ENCODE measurements around the gene MGA. TPM values are rescaled to one million over a fixed set of nuclear protein-coding genes. Genes with fewer than 3 reads are reported as not detected.

The MGA gene
- total RNA-seq, 4 donors from 2014 or later, result 54.8 to 156 (median 114) TPM

GRCh38 chr15:41655716-41656115 is 4.5 kb upstream of the MGA start:
- H3K9me3 ChIP-seq, result no peaks in the 10 kb centered on the region
- H3K27ac ChIP-seq, result no peak overlapping the region
- no peaks in the 10 kb centered on the region for H3K36me3 ChIP-seq
- intact Hi-C loops (cut with DNase I; ENCODE audit: low total_unique reads), result no loop called here
- H3K4me1 ChIP-seq, result no peaks in the 10 kb centered on the region
- H3K27me3 ChIP-seq, result no peaks in the 10 kb centered on the region
- DNase-seq, result no peak
- TF ChIP-seq, protein P1, sequence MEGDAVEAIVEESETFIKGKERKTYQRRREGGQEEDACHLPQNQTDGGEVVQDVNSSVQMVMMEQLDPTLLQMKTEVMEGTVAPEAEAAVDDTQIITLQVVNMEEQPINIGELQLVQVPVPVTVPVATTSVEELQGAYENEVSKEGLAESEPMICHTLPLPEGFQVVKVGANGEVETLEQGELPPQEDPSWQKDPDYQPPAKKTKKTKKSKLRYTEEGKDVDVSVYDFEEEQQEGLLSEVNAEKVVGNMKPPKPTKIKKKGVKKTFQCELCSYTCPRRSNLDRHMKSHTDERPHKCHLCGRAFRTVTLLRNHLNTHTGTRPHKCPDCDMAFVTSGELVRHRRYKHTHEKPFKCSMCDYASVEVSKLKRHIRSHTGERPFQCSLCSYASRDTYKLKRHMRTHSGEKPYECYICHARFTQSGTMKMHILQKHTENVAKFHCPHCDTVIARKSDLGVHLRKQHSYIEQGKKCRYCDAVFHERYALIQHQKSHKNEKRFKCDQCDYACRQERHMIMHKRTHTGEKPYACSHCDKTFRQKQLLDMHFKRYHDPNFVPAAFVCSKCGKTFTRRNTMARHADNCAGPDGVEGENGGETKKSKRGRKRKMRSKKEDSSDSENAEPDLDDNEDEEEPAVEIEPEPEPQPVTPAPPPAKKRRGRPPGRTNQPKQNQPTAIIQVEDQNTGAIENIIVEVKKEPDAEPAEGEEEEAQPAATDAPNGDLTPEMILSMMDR (IDR thresholded peaks at IDR 0.05), result no peak
- TF ChIP-seq POLR2A (IDR thresholded peaks at IDR 0.05), result no peak
- H3K4me3 ChIP-seq, result no peak overlapping the region

DNA sequence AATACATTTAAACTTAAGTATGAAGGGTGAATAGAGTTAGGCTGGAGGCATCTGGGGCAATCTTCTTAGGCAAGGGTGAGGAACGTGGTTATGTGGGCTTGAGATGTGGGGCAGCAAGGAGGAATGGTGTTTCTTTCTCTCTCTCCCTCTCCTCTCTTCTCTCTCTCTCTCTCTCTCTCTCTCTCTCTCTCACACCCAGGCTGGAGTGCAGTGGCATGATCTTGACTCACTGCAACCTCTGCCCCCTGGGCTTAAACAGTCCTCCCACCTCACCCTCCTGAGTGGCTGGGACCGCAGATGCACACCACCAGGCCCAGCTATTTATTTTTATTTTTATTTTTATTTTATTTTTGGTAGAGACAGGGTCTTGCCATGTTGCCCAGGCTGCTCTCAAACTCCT is 4.0 kb upstream of the MGA start:
- H3K27me3 ChIP-seq, result no peaks in the 10 kb centered on the region
- no peaks in the 10 kb centered on the region for H3K36me3 ChIP-seq
- no peak overlapping the region for H3K4me3 ChIP-seq
- no peak overlapping the region for H3K27ac ChIP-seq
- intact Hi-C loops (cut with DNase I; ENCODE audit: low total_unique reads), result no loop called here
- no peak for DNase-seq
- no peaks in the 10 kb centered on the region for H3K4me1 ChIP-seq
- no peaks in the 10 kb centered on the region for H3K9me3 ChIP-seq
- TF ChIP-seq, protein P1 (IDR thresholded peaks at IDR 0.05), result no peak
- TF ChIP-seq POLR2A (IDR thresholded peaks at IDR 0.05), result no peak

DNA sequence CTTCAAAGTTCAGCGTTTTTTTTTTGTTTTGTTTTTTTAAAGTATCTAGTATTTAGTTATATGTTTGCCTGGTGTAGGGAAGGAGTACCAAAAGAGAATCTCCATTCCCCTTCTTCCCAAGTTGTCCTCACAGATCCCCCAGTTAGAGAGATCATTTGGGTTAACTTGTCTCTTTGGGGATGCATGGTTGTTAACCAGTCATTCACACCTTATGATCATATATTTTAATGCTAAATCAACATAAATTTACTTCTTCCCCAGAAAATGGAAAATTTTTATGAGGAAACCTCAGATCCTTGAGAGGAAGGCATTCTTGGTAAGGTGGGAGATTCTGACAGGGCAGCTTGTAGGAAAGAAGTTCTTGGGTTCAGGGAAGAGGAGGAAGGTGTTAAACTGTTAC is 1.5 kb upstream of the MGA start:
- intact Hi-C loops (cut with DNase I; ENCODE audit: low total_unique reads), result no loop called here
- H3K27me3 ChIP-seq, result no peaks in the 10 kb centered on the region
- no peaks in the 10 kb centered on the region for H3K4me1 ChIP-seq

GRCh38 chr15:41659190-41659589 is 1.0 kb upstream of the MGA start:
- no peak overlapping the region for H3K4me3 ChIP-seq
- no peak for DNase-seq
- TF ChIP-seq POLR2A (IDR thresholded peaks at IDR 0.05), result no peak
- TF ChIP-seq, protein P1 (IDR thresholded peaks at IDR 0.05), result no peak

More for the DNA sequence above, 1.5 kb upstream of the MGA start:
- no peak overlapping the region for H3K4me3 ChIP-seq
- H3K27ac ChIP-seq, result no peak overlapping the region
- no peak for DNase-seq
- no peaks in the 10 kb centered on the region for H3K36me3 ChIP-seq
- no peaks in the 10 kb centered on the region for H3K9me3 ChIP-seq
- TF ChIP-seq, protein P1 (IDR thresholded peaks at IDR 0.05), result no peak
- no peak for TF ChIP-seq POLR2A (IDR thresholded peaks at IDR 0.05)

DNA sequence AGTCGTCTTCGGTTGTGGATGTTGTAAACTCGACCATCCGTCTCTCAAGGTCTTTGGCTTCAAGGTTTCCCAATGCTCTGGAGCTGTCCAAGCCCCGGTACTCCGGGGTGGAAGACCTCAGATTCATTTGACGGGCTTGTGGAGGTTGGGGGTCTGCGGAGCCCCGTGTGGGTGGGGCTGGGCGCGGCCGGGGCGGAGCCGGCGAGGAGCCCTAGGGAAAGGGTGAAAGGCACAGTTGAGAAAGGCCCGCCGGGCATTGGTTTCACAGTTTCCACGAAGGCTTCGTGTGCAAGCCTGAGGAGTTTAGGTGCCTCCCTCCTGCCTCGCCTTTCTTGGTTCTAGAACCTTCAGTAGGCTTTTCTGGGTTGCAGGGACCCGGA is 360 bp upstream of the MGA start:
- intact Hi-C loops (cut with DNase I; ENCODE audit: low total_unique reads), result no loop called here
- Histone ChIP-seq H3K27ac (peak overlapping the region; percentile 73 to 78), H3K9me3 (no peaks in the 10 kb centered on the region), H3K4me3 (peak overlapping the region; percentile 38 to 47), H3K36me3 (no peaks in the 10 kb centered on the region), H3K4me1 (no peaks in the 10 kb centered on the region), H3K27me3 (no peaks in the 10 kb centered on the region)
- DNase-seq, result no peak
- TF ChIP-seq, protein P1 (IDR thresholded peaks at IDR 0.05), result no peak
- TF ChIP-seq POLR2A (IDR thresholded peaks at IDR 0.05), result no peak

More at GRCh38 chr15:41659190-41659589, 1.0 kb upstream of the MGA start:
- Histone ChIP-seq H3K27me3 (no peaks in the 10 kb centered on the region), H3K36me3 (no peaks in the 10 kb centered on the region), H3K4me1 (no peaks in the 10 kb centered on the region), H3K9me3 (no peaks in the 10 kb centered on the region), H3K27ac (no peak overlapping the region)
- intact Hi-C loops (cut with DNase I; ENCODE audit: low total_unique reads), result no loop called here
